Aorta (tissue), 5 donors: ENCODE measurements around the gene JAML. TPM values are rescaled to one million over a fixed set of nuclear protein-coding genes. Genes with fewer than 3 reads are reported as not detected.

Experiments
- ATAC-seq: fragments of 200-7000 bp; cut with Tn5 transposase; one replicate; pipeline ENCODE4 v1.9.1; 2022; ENCODE audit warnings: moderate library complexity; ENCODE audit not compliant: low FRiP score
- DNase-seq, 2 donors: peaks; one replicate each; pipeline ENCODE4 v3.0.0-alpha.2; 2020
- H3K27ac ChIP-seq, 2 donors: one replicate each; pipeline ENCODE4 v1.5.1; 2013; ENCODE audit warnings: low read length in 2 of 2, mild to moderate bottlenecking in 2 of 2, moderate library complexity in 2 of 2, control low read depth in 1 of 2, inconsistent platforms in 1 of 2, low read depth in 1 of 2
- H3K27me3 ChIP-seq, 2 donors: one replicate each; pipeline ENCODE4 v1.6.1; 2013; ENCODE audit warnings: control low read depth in 1 of 2, low read length in 1 of 2, mild to moderate bottlenecking in 1 of 2, moderate library complexity in 1 of 2; ENCODE audit not compliant: insufficient read depth in 2 of 2, control insufficient read depth in 1 of 2
- H3K36me3 ChIP-seq, 2 donors: one replicate each; pipeline ENCODE4 v1.6.1; 2013; ENCODE audit warnings: control low read depth in 1 of 2, low read length in 1 of 2, mild to moderate bottlenecking in 1 of 2; ENCODE audit not compliant: insufficient read depth in 2 of 2, control insufficient read depth in 1 of 2
- H3K4me1 ChIP-seq, 2 donors: one replicate each; pipeline ENCODE4 v1.6.1; 2013; ENCODE audit warnings: low read length in 2 of 2, control low read depth in 1 of 2, mild to moderate bottlenecking in 1 of 2, moderate library complexity in 1 of 2; ENCODE audit not compliant: insufficient read depth in 2 of 2, control insufficient read depth in 1 of 2
- H3K4me3 ChIP-seq, 2 donors: one replicate each; pipeline ENCODE4 v1.5.1; 2013; ENCODE audit warnings: low read length in 2 of 2, control low read depth in 1 of 2, mild to moderate bottlenecking in 1 of 2
- H3K9me3 ChIP-seq: one replicate; pipeline ENCODE4 v1.6.1; 2013; ENCODE audit warnings: mild to moderate bottlenecking, low read length; ENCODE audit not compliant: control insufficient read depth
- WGBS, 2 donors: extraction: QIAGEN DNeasy Blood & Tissue Kit; methylation state at CpG; one replicate each; pipeline ENCODE4 v1.1.7; 2013; 5-methylcytosine and 5-hydroxymethylcytosine counted together
- intact Hi-C, 2 donors: fragments of 100-400 bp; cut with DNase I; formaldehyde crosslinking; loops; one replicate each; pipeline versions ENCODE4 v1.14.2 to v1.15.0; 2022
- polyA plus RNA-seq, 2 donors: library from polyadenylated mRNA; stranded (reverse); fragments of 200-250 nt; gene quantifications; one replicate each; pipeline ENCODE4 v1.2.3, GENCODE V29; 2013
- total RNA-seq, 2 donors: library from RNA; stranded (reverse); fragmentation: NEBNext Ultra II Directional; extraction: Animal tissue kit (Norgen Biotek cat#: 25700); gene quantifications; one replicate each; pipeline ENCODE4 v1.2.1, GENCODE V29; 2021
- donor health status: healthy with polysubstance abuse.
- donor health status: Bipolar disorder and iron deficiency.
- donor health status: DM: no; HTN: no; CAD: no.
- donor health status: DM: no; HTN: no; CAD: no.
- donor health status: DM: yes; HTN: yes; CAD: no.

The JAML gene
- total and polyA plus RNA-seq, 4 donors: 1.8 to 29.5 (median 6.0) TPM

DNA sequence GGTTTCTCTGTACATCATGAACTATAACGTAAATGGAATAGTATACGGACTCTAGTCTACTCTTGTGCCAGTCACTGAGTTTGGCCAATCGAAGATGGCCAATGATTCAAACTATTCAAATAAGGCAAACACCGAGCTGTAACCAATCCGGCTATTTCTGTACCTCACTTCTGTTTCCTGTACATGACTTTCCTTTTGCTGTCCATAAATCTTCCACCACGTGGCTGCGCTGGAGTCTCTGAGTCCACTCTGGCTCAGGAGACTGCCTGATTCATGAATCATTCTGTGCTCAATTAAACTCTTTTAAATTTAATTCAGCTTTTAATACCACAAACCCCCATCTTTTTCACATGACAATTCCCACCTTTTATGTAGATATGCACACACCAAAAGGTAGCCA, 1.5 kb upstream of the JAML start:
- H3K27me3 ChIP-seq: peaks cover 0 to 2% of the 10 kb centered on the region in 2 donors
- no peaks in the 10 kb centered on the region for H3K9me3 ChIP-seq
- no peaks in the 10 kb centered on the region for H3K36me3 ChIP-seq
- H3K27ac ChIP-seq: no peak overlapping the region
- no peak for ATAC-seq
- 34 to 44% methylated on average over 7 of the region's 7 CpGs for WGBS, 2 donors
- no peak overlapping the region for H3K4me3 ChIP-seq
- H3K4me1 ChIP-seq: no peaks in the 10 kb centered on the region
- intact Hi-C loops: no loop called here
- peak in 1 of 2 donors; percentile 68 for DNase-seq

DNA sequence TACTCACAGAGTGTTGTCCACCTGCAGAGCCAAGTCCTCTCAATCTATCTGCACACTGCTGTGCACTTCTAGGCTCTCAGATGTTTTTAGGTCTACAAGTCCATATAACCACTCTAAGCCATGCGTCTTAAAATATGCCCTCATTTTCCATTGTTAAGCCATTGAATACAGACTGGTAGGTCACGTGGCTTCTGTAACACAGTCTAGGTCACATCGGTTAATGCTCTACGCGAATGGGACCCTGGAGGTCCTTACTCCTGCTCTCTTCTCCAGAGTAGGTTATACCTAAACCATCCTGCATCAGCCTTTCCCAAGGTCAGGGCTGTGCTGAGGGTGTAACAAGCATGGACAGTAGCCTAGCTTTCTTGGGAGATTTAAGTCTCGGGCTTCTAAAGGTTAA, 819 bp downstream of the JAML start:
- DNase-seq (no peak), ATAC-seq (no peak)
- intact Hi-C loops: no loop called here
- no peaks in the 10 kb centered on the region for H3K36me3 ChIP-seq
- H3K9me3 ChIP-seq: no peaks in the 10 kb centered on the region
- no peaks in the 10 kb centered on the region for H3K4me1 ChIP-seq
- H3K4me3 ChIP-seq: no peak overlapping the region
- no peak overlapping the region for H3K27ac ChIP-seq
- 71 to 75% methylated on average over 6 of the region's 6 CpGs for WGBS, 2 donors
- H3K27me3 ChIP-seq: peaks cover 0 to 2% of the 10 kb centered on the region in 2 donors

- no peaks in the 10 kb centered on the region for H3K36me3 ChIP-seq
- no peak for DNase-seq
- no peaks in the 10 kb centered on the region for H3K4me1 ChIP-seq
- H3K9me3 ChIP-seq: no peaks in the 10 kb centered on the region
- WGBS, 2 donors: 77 to 81% methylated on average over 2 of the region's 2 CpGs
- ATAC-seq: no peak
- H3K27me3 ChIP-seq: peaks cover 0 to 2% of the 10 kb centered on the region in 2 donors
- H3K4me3 ChIP-seq: no peak overlapping the region
- intact Hi-C loops: no loop called here
- no peak overlapping the region for H3K27ac ChIP-seq
These were observed 1.2 kb downstream of the JAML start for GRCh38 chr11:118223570-118223969.

DNA sequence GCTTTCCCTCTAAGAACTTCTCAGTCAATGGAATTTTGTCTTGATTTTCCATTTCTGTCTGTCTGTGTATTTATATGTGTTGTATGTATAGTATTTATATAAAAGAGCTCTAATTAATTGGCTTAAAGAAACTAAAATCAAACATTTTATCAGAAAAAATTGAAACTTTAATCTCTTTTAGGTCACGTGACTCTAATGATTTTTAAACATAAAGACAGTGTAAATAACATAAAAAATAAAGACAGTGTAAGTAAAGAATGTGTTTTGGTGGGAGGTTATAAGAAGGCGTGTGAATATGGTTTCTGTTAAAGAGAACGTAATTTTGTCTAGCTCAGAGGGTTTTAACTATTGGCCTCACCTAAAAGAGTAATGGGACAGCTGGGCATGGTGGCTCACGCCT, 2.4 kb downstream of the JAML start:
- H3K27me3 ChIP-seq: no peaks in the 10 kb centered on the region
- no peaks in the 10 kb centered on the region for H3K4me1 ChIP-seq
- intact Hi-C loops: no loop called here
- no peaks in the 10 kb centered on the region for H3K9me3 ChIP-seq
- no peaks in the 10 kb centered on the region for H3K36me3 ChIP-seq
- no peak overlapping the region for H3K27ac ChIP-seq
- no peak overlapping the region for H3K4me3 ChIP-seq
- DNase-seq: no peak
- no peak for ATAC-seq
- WGBS, 2 donors: 54 to 72% methylated on average over 4 of the region's 4 CpGs

- Histone ChIP-seq H3K9me3 (no peaks in the 10 kb centered on the region), H3K36me3 (no peaks in the 10 kb centered on the region), H3K27me3 (no peaks in the 10 kb centered on the region), H3K4me3 (no peak overlapping the region), H3K4me1 (no peaks in the 10 kb centered on the region), H3K27ac (no peak overlapping the region)
- no peak for DNase-seq
- intact Hi-C loops: no loop called here
- ATAC-seq: no peak
- WGBS, 2 donors: 60 to 67% methylated on average over 5 of the region's 5 CpGs
These were observed 3.4 kb downstream of the JAML start for GRCh38 chr11:118221419-118221818.

DNA sequence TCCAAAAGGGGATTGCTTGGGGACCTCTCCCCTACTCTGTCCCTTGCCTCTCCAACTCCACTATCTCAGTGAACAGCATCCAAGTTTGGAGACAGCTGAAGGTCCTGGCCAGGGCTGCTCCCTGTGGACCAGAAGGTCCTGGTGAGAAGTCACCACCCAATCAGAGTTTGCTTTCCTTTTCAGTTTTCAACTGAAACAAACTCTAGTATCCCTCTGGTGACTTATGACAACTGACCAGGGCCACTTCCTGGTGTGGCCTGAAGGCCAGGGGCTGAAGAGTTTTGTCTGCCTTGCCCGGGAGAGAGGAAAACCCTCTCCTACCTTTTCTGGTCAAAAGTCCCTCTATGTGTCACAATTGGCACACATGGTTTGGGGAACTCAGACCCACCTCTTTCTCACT, 5.1 kb downstream of the JAML start:
- Histone ChIP-seq H3K9me3 (no peaks in the 10 kb centered on the region), H3K36me3 (no peaks in the 10 kb centered on the region), H3K4me3 (no peak overlapping the region), H3K4me1 (no peaks in the 10 kb centered on the region), H3K27me3 (no peaks in the 10 kb centered on the region), H3K27ac (no peak overlapping the region)
- no peak for DNase-seq
- ATAC-seq: no peak
- intact Hi-C loops: no loop called here
- 75 to 93% methylated on average over 1 of the region's 1 CpG for WGBS, 2 donors

- Histone ChIP-seq H3K4me3 (no peak overlapping the region), H3K36me3 (no peaks in the 10 kb centered on the region), H3K4me1 (no peaks in the 10 kb centered on the region), H3K27me3 (no peaks in the 10 kb centered on the region), H3K9me3 (no peaks in the 10 kb centered on the region), H3K27ac (no peak overlapping the region)
- no peak for ATAC-seq
- DNase-seq: no peak
- intact Hi-C loops: no loop called here
These were observed 5.6 kb downstream of the JAML start for GRCh38 chr11:118219244-118219643.

- Histone ChIP-seq H3K4me3 (no peak overlapping the region), H3K4me1 (no peaks in the 10 kb centered on the region), H3K27me3 (no peaks in the 10 kb centered on the region), H3K9me3 (peaks cover 2% of the 10 kb centered on the region), H3K27ac (no peak overlapping the region), H3K36me3 (no peaks in the 10 kb centered on the region)
- no peak for DNase-seq
- 87 to 90% methylated on average over 3 of the region's 3 CpGs for WGBS, 2 donors
- intact Hi-C loops: no loop called here
- no peak for ATAC-seq
These were observed 7.2 kb downstream of the JAML start for GRCh38 chr11:118217575-118217974.

DNA sequence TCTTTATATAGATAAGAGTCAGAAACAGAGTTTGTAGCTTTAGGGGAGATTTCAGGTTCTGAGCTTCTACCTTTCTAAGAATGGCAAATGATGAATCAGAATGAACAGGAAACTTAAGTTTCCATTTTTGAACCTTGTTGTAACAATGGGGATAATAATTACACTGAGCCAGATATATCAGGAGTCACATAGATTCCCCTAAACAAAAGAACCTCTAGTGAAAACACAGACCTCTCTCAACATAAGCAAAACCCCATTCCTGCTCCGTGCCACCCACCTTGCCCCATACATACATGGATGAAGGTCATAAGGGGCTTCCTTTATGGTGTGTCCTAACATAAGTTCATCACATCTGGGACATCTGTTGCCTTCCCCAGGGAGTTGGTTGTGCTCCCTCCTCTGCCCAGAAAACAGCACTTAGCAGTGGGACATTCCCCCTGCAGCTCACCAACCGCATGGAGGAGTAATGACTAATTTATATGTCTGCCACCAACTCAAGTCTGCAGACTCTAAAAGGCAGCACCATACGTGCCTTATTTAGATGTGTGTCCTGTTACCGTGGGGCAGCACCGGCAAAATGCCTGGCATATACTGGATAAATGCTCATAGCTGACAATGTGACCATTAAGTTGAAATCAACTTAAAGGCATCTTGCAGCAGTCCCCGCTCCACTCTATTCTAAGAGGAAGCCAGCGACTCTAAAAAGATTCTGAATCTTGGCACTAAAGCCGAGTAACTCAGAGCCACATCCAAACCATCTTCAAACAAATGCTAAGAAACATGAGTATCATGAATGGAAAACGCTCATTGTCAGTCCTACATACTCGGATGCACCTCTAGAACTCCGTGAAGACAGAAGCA, 8.0 kb downstream of the JAML start:
- no peak for ATAC-seq
- no peaks in the 10 kb centered on the region for H3K4me1 ChIP-seq
- intact Hi-C loops: no loop called here
- no peak overlapping the region for H3K27ac ChIP-seq
- no peaks in the 10 kb centered on the region for H3K27me3 ChIP-seq
- DNase-seq: no peak
- 67 to 69% methylated on average over 11 of the region's 11 CpGs for WGBS, 2 donors
- H3K4me3 ChIP-seq: no peak overlapping the region
- H3K9me3 ChIP-seq: peaks cover 2% of the 10 kb centered on the region
- no peaks in the 10 kb centered on the region for H3K36me3 ChIP-seq
